ENCODE data around the gene GFPT2. TPM values are rescaled to one million over a fixed set of nuclear protein-coding genes. Genes with fewer than 3 reads are reported as not detected.

The GFPT2 gene
- total RNA-seq, 5 donors from 2014 or later (not counting 1 experiment from before 2014, with no cell fraction given) = 1.6 to 3.6 (median 2.0) TPM

GRCh38 chr5:180373454-180373853 is 20.3 kb upstream of the GFPT2 start:
- POLR2A ChIA-PET = interaction anchor here in 1 of 2 donors (0.7 kb wide), 1 partner anchor 841 kb away, joined by 3 read pairs; no protein-coding TSS in a partner anchor
- 94% methylated on average over 2 of the region's 5 CpGs for WGBS (ENCODE audit: insufficient coverage)
- no peaks in the 10 kb centered on the region for H3K4me1 Mint-ChIP-seq

GRCh38 chr5:180371949-180372348 is 18.8 kb upstream of the GFPT2 start:
- H3K4me3 Mint-ChIP-seq = no peak overlapping the region
- ATAC-seq (replicated peaks in 1 of 4) = no peak
- Histone ChIP-seq H3K4me3 (ENCODE audit: control insufficient read depth in 1 of 2, extremely low read depth in 1 of 2, low read length in 1 of 2) (no peak overlapping the region), H3K36me3 (ENCODE audit: control insufficient read depth in 2 of 2, extremely low read depth in 1 of 2, insufficient read depth in 1 of 2, low read length in 1 of 2) (no peaks in the 10 kb centered on the region), H3K4me1 (ENCODE audit: control insufficient read depth in 1 of 2, extremely low read depth in 1 of 2, insufficient read depth in 2 of 2, low read length in 2 of 2) (peaks cover 0 to 13% of the 10 kb centered on the region in 2 experiments), H3K27me3 (replicated peaks in 1 of 2; ENCODE audit: control insufficient read depth in 2 of 2, extremely low read depth in 1 of 2, insufficient read depth in 2 of 2, low read length in 1 of 2) (peaks cover 0 to 30% of the 10 kb centered on the region in 2 experiments), H3K27ac (ENCODE audit: low read length) (no peak overlapping the region), H3K9me3 (no peaks in the 10 kb centered on the region)
- ChIA-PET CTCF (interaction anchor here in 1 of 2 donors (0.6 kb wide), 1 partner anchor 262 kb away, joined by 4 read pairs; no protein-coding TSS in a partner anchor), POLR2A (no interaction called here)
- no peak overlapping the region for H3K27ac Mint-ChIP-seq
- H3K4me1 Mint-ChIP-seq = peaks cover 0 to 6% (median 4%) of the 10 kb centered on the region in 3 donors
- WGBS (ENCODE audit: insufficient coverage) = 83% methylated on average over 4 of the region's 5 CpGs
- no peaks in the 10 kb centered on the region for H3K9me3 Mint-ChIP-seq
- no peaks in the 10 kb centered on the region for H3K36me3 Mint-ChIP-seq
- DNase-seq = no peak
- H3K27me3 Mint-ChIP-seq = peaks cover 3 to 7% of the 10 kb centered on the region in 2 donors

More at GRCh38 chr5:180373454-180373853, 20.3 kb upstream of the GFPT2 start:
- ATAC-seq (replicated peaks in 1 of 4) (no peak), DNase-seq (no peak)
- no peaks in the 10 kb centered on the region for H3K9me3 Mint-ChIP-seq
- no peak overlapping the region for H3K27ac ChIP-seq (ENCODE audit: low read length)
- no peaks in the 10 kb centered on the region for H3K36me3 Mint-ChIP-seq
- CTCF ChIA-PET = interaction anchor here in 1 of 2 donors (0.7 kb wide), 1 partner anchor 346 kb away, joined by 3 read pairs; no protein-coding TSS in a partner anchor
- no peaks in the 10 kb centered on the region for H3K36me3 ChIP-seq (ENCODE audit: control insufficient read depth in 2 of 2, extremely low read depth in 1 of 2, insufficient read depth in 1 of 2, low read length in 1 of 2)
- no peak overlapping the region for H3K4me3 ChIP-seq (ENCODE audit: control insufficient read depth in 1 of 2, extremely low read depth in 1 of 2, low read length in 1 of 2)
- no peaks in the 10 kb centered on the region for H3K4me1 ChIP-seq (ENCODE audit: control insufficient read depth in 1 of 2, extremely low read depth in 1 of 2, insufficient read depth in 2 of 2, low read length in 2 of 2)
- H3K27me3 Mint-ChIP-seq = peaks cover 3 to 7% of the 10 kb centered on the region in 2 donors
- H3K9me3 ChIP-seq = no peaks in the 10 kb centered on the region
- H3K27me3 ChIP-seq (replicated peaks in 1 of 2; ENCODE audit: control insufficient read depth in 2 of 2, extremely low read depth in 1 of 2, insufficient read depth in 2 of 2, low read length in 1 of 2) = peaks cover 0 to 26% of the 10 kb centered on the region in 2 experiments
- no peak overlapping the region for H3K27ac Mint-ChIP-seq
- H3K4me3 Mint-ChIP-seq = no peak overlapping the region

GRCh38 chr5:180370861-180371641 is 17.9 kb upstream of the GFPT2 start:
- POLR2A ChIA-PET = no interaction called here
- WGBS (ENCODE audit: insufficient coverage) = 91% methylated on average over 15 of the region's 24 CpGs
- ATAC-seq (replicated peaks in 1 of 4) (no peak), DNase-seq (no peak)
- Histone ChIP-seq H3K27ac (ENCODE audit: low read length) (no peak overlapping the region), H3K36me3 (ENCODE audit: control insufficient read depth in 2 of 2, extremely low read depth in 1 of 2, insufficient read depth in 1 of 2, low read length in 1 of 2) (no peaks in the 10 kb centered on the region), H3K27me3 (replicated peaks in 1 of 2; ENCODE audit: control insufficient read depth in 2 of 2, extremely low read depth in 1 of 2, insufficient read depth in 2 of 2, low read length in 1 of 2) (peaks cover 0 to 30% of the 10 kb centered on the region in 2 experiments), H3K4me3 (ENCODE audit: control insufficient read depth in 1 of 2, extremely low read depth in 1 of 2, low read length in 1 of 2) (no peak overlapping the region), H3K4me1 (ENCODE audit: control insufficient read depth in 1 of 2, extremely low read depth in 1 of 2, insufficient read depth in 2 of 2, low read length in 2 of 2) (peaks cover 0 to 22% of the 10 kb centered on the region in 2 experiments), H3K9me3 (no peaks in the 10 kb centered on the region)
- Mint-ChIP-seq H3K27ac (no peak overlapping the region), H3K9me3 (no peaks in the 10 kb centered on the region), H3K36me3 (no peaks in the 10 kb centered on the region), H3K4me3 (no peak overlapping the region), H3K27me3 (peaks cover 3 to 7% of the 10 kb centered on the region in 2 donors), H3K4me1 (peaks cover 0 to 7% (median 4%) of the 10 kb centered on the region in 3 donors)
- CTCF ChIA-PET = interaction anchor here in 1 of 2 donors (0.6 kb wide), 1 partner anchor 881 kb away, joined by 4 read pairs; no protein-coding TSS in a partner anchor

GRCh38 chr5:180367991-180368390 is 14.9 kb upstream of the GFPT2 start:
- ChIA-PET CTCF (no interaction called here), POLR2A (no interaction called here)
- no peaks in the 10 kb centered on the region for H3K36me3 ChIP-seq (ENCODE audit: control insufficient read depth in 2 of 2, extremely low read depth in 1 of 2, insufficient read depth in 1 of 2, low read length in 1 of 2)
- WGBS (ENCODE audit: insufficient coverage) = 96% methylated on average over 2 of the region's 4 CpGs
- Mint-ChIP-seq H3K9me3 (no peaks in the 10 kb centered on the region), H3K36me3 (no peaks in the 10 kb centered on the region), H3K4me1 (peaks cover 0 to 7% (median 4%) of the 10 kb centered on the region in 3 donors), H3K27me3 (peaks cover 3 to 6% of the 10 kb centered on the region in 2 donors), H3K4me3 (no peak overlapping the region), H3K27ac (no peak overlapping the region)
- H3K27ac ChIP-seq (ENCODE audit: low read length) = no peak overlapping the region
- H3K27me3 ChIP-seq (replicated peaks in 1 of 2; ENCODE audit: control insufficient read depth in 2 of 2, extremely low read depth in 1 of 2, insufficient read depth in 2 of 2, low read length in 1 of 2) = peaks cover 0 to 27% of the 10 kb centered on the region in 2 experiments
- DNase-seq (no peak), ATAC-seq (replicated peaks in 1 of 4) (no peak)
- H3K9me3 ChIP-seq = no peaks in the 10 kb centered on the region
- no peak overlapping the region for H3K4me3 ChIP-seq (ENCODE audit: control insufficient read depth in 1 of 2, extremely low read depth in 1 of 2, low read length in 1 of 2)
- peaks cover 0 to 22% of the 10 kb centered on the region in 2 experiments for H3K4me1 ChIP-seq (ENCODE audit: control insufficient read depth in 1 of 2, extremely low read depth in 1 of 2, insufficient read depth in 2 of 2, low read length in 2 of 2)

GRCh38 chr5:180367300-180367699 is 14.2 kb upstream of the GFPT2 start:
- Mint-ChIP-seq H3K36me3 (no peaks in the 10 kb centered on the region), H3K27me3 (peaks cover 3 to 6% of the 10 kb centered on the region in 2 donors), H3K4me3 (no peak overlapping the region), H3K9me3 (no peaks in the 10 kb centered on the region), H3K27ac (peak overlapping the region; percentile 3 to 17), H3K4me1 (peaks cover 0 to 7% (median 4%) of the 10 kb centered on the region in 3 donors)
- ChIA-PET POLR2A (no interaction called here), CTCF (no interaction called here)
- DNase-seq (peak in 10 of 35 experiments; percentile 3 to 48 (median 16)), ATAC-seq (replicated peaks in 1 of 4) (peak in 2 of 4 experiments; percentile 24 to 44)
- Histone ChIP-seq H3K4me3 (ENCODE audit: control insufficient read depth in 1 of 2, extremely low read depth in 1 of 2, low read length in 1 of 2) (no peak overlapping the region), H3K27me3 (replicated peaks in 1 of 2; ENCODE audit: control insufficient read depth in 2 of 2, extremely low read depth in 1 of 2, insufficient read depth in 2 of 2, low read length in 1 of 2) (peaks cover 0 to 27% of the 10 kb centered on the region in 2 experiments), H3K4me1 (ENCODE audit: control insufficient read depth in 1 of 2, extremely low read depth in 1 of 2, insufficient read depth in 2 of 2, low read length in 2 of 2) (peaks cover 0 to 22% of the 10 kb centered on the region in 2 experiments), H3K36me3 (ENCODE audit: control insufficient read depth in 2 of 2, extremely low read depth in 1 of 2, insufficient read depth in 1 of 2, low read length in 1 of 2) (no peaks in the 10 kb centered on the region), H3K9me3 (no peaks in the 10 kb centered on the region), H3K27ac (ENCODE audit: low read length) (no peak overlapping the region)
- WGBS (ENCODE audit: insufficient coverage) = no CpG with 5 or more reads among the region's 8 CpGs

GRCh38 chr5:180366326-180366725 is 13.2 kb upstream of the GFPT2 start:
- WGBS (ENCODE audit: insufficient coverage) = 62% methylated on average over 10 of the region's 12 CpGs
- no peaks in the 10 kb centered on the region for H3K36me3 ChIP-seq (ENCODE audit: control insufficient read depth in 2 of 2, extremely low read depth in 1 of 2, insufficient read depth in 1 of 2, low read length in 1 of 2)
- peaks cover 0 to 27% of the 10 kb centered on the region in 2 experiments for H3K27me3 ChIP-seq (replicated peaks in 1 of 2; ENCODE audit: control insufficient read depth in 2 of 2, extremely low read depth in 1 of 2, insufficient read depth in 2 of 2, low read length in 1 of 2)
- no peaks in the 10 kb centered on the region for H3K36me3 Mint-ChIP-seq
- no peak overlapping the region for H3K27ac Mint-ChIP-seq
- no peaks in the 10 kb centered on the region for H3K9me3 Mint-ChIP-seq
- ChIA-PET CTCF (no interaction called here), POLR2A (no interaction called here)
- no peaks in the 10 kb centered on the region for H3K9me3 ChIP-seq
- H3K4me1 ChIP-seq (ENCODE audit: control insufficient read depth in 1 of 2, extremely low read depth in 1 of 2, insufficient read depth in 2 of 2, low read length in 2 of 2) = peaks cover 0 to 22% of the 10 kb centered on the region in 2 experiments
- ATAC-seq (replicated peaks in 1 of 4) (no peak), DNase-seq (no peak)
- H3K27ac ChIP-seq (ENCODE audit: low read length) = no peak overlapping the region
- H3K4me1 Mint-ChIP-seq = peaks cover 0 to 7% (median 4%) of the 10 kb centered on the region in 3 donors
- H3K4me3 Mint-ChIP-seq = no peak overlapping the region
- H3K4me3 ChIP-seq (ENCODE audit: control insufficient read depth in 1 of 2, extremely low read depth in 1 of 2, low read length in 1 of 2) = no peak overlapping the region
- H3K27me3 Mint-ChIP-seq = peaks cover 3 to 6% of the 10 kb centered on the region in 2 donors

Measured in T-cell (primary cell).